Uterus (tissue), 2 donors: Measurements from ENCODE around the gene KCNIP2.

Source experiments
- CTCF ChIP-seq, 4 experiments: fragments of 200-600 bp in 2 of 4; fragments of 450-650 bp in 2 of 4; sonication (generic) in 2 of 4; IDR thresholded peaks; one replicate each; pipeline ENCODE4 v1.5.1; 2016 to 2019; ENCODE audit warnings: antibody characterized with exemption in 4 of 4, mild to moderate bottlenecking in 2 of 4, moderate library complexity in 1 of 4
- POLR2A ChIP-seq, 2 donors: fragments of 450-650 bp; IDR thresholded peaks; one replicate each; pipeline ENCODE4 v1.6.1; 2016; ENCODE audit warnings: antibody characterized with exemption in 2 of 2, mild to moderate bottlenecking in 1 of 2, moderate library complexity in 1 of 2

- no peak for TF ChIP-seq CTCF (IDR thresholded peaks at IDR 0.05)
- TF ChIP-seq POLR2A (IDR thresholded peaks at IDR 0.05) = no peak
Observed at GRCh38 chr10:101785801-101786200, 57.8 kb downstream of the KCNIP2 start.
